Liver (tissue), 3 donors: ENCODE data around the gene CSTPP1.

ENCODE experiments used
- GABPA ChIP-seq, 2 donors: IDR thresholded peaks in 1 of 2; conservative IDR thresholded peaks in 1 of 2; 2 replicates each; pipeline ENCODE4 v1.6.1; 2016; ENCODE audit warnings: antibody characterized with exemption in 2 of 2, mild to moderate bottlenecking in 1 of 2, moderate library complexity in 1 of 2
- RAD21 ChIP-seq, 2 donors: IDR thresholded peaks; 2 replicates each; pipeline ENCODE4 v1.6.1; 2016; ENCODE audit warnings: antibody characterized with exemption in 2 of 2, mild to moderate bottlenecking in 2 of 2
- RXRA ChIP-seq, 2 donors: IDR thresholded peaks; 2 replicates each; pipeline ENCODE4 v1.6.1; 2017 to 2018; ENCODE audit warnings: antibody characterized with exemption in 2 of 2, mild to moderate bottlenecking in 1 of 2
- SP1 ChIP-seq: IDR thresholded peaks from 2 replicates; pipeline ENCODE4 v1.6.1; 2018; ENCODE audit warnings: antibody characterized with exemption, mild to moderate bottlenecking
- TAF1 ChIP-seq: conservative IDR thresholded peaks from 2 replicates; pipeline ENCODE4 v1.6.1; 2016; ENCODE audit warnings: antibody characterized with exemption, mild to moderate bottlenecking
- YY1 ChIP-seq: IDR thresholded peaks from 2 replicates; pipeline ENCODE4 v1.6.1; 2016; ENCODE audit warnings: antibody characterized with exemption, mild to moderate bottlenecking
- TF ChIP-seq, protein P1 (sequence below): fragments of 150-350 bp; IDR thresholded peaks from 2 replicates; pipeline ENCODE4 v1.5.1; 2017; ENCODE audit warnings: improper control_type of control experiment, low read depth, low read length; ENCODE audit not compliant: missing input control
- TF ChIP-seq, protein P2 (sequence below): IDR thresholded peaks from 2 replicates; pipeline ENCODE4 v1.6.1; 2016; ENCODE audit warnings: antibody characterized with exemption
- TF ChIP-seq, protein P3 (sequence below): IDR thresholded peaks from 2 replicates; pipeline ENCODE4 v1.6.1; 2016; ENCODE audit warnings: antibody characterized with exemption, mild to moderate bottlenecking
- TF ChIP-seq, protein P4 (sequence below): IDR thresholded peaks from 2 replicates; pipeline ENCODE4 v1.6.1; 2016; ENCODE audit warnings: antibody characterized with exemption
- donor health status: healthy.
- donor health status: healthy.

DNA sequence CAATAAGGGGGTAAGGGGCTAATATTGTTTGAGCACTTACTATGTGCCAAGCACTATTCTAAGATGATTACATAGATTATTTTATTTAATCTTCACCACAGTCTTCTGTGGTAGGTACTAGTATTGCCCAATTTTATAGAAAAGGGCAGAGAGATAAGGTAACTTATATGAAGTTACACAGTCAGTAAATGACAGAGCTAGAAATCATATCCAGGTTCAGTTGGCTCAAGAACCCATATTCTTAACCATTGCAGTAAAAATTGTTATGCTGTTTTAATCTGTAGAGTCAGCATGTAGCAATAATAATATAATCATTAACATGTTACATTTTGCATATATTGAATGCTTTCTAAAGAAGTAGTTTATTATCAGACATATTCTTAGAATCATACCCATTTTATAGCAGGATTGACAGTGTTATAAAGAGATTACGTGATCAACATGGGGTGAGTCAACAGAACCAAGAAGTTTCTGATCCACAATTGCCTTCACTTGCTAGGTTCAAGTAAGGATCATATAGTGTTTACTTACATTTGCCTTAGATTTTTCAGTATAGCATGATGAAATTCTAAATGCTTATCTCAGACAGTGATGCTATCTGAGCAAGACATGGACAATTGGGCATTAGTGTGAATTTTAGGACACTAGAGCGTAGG lies 46.4 kb downstream of the CSTPP1 start:
- TF ChIP-seq GABPA (IDR thresholded peaks at IDR 0.05 in 1 of 2, conservative IDR thresholded peaks at IDR 0.05 in 1 of 2), result no peak
- TF ChIP-seq, protein P1, sequence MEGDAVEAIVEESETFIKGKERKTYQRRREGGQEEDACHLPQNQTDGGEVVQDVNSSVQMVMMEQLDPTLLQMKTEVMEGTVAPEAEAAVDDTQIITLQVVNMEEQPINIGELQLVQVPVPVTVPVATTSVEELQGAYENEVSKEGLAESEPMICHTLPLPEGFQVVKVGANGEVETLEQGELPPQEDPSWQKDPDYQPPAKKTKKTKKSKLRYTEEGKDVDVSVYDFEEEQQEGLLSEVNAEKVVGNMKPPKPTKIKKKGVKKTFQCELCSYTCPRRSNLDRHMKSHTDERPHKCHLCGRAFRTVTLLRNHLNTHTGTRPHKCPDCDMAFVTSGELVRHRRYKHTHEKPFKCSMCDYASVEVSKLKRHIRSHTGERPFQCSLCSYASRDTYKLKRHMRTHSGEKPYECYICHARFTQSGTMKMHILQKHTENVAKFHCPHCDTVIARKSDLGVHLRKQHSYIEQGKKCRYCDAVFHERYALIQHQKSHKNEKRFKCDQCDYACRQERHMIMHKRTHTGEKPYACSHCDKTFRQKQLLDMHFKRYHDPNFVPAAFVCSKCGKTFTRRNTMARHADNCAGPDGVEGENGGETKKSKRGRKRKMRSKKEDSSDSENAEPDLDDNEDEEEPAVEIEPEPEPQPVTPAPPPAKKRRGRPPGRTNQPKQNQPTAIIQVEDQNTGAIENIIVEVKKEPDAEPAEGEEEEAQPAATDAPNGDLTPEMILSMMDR, result no peak
- TF ChIP-seq, protein P2, sequence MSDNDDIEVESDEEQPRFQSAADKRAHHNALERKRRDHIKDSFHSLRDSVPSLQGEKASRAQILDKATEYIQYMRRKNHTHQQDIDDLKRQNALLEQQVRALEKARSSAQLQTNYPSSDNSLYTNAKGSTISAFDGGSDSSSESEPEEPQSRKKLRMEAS, result no peak
- TF ChIP-seq, protein P3, sequence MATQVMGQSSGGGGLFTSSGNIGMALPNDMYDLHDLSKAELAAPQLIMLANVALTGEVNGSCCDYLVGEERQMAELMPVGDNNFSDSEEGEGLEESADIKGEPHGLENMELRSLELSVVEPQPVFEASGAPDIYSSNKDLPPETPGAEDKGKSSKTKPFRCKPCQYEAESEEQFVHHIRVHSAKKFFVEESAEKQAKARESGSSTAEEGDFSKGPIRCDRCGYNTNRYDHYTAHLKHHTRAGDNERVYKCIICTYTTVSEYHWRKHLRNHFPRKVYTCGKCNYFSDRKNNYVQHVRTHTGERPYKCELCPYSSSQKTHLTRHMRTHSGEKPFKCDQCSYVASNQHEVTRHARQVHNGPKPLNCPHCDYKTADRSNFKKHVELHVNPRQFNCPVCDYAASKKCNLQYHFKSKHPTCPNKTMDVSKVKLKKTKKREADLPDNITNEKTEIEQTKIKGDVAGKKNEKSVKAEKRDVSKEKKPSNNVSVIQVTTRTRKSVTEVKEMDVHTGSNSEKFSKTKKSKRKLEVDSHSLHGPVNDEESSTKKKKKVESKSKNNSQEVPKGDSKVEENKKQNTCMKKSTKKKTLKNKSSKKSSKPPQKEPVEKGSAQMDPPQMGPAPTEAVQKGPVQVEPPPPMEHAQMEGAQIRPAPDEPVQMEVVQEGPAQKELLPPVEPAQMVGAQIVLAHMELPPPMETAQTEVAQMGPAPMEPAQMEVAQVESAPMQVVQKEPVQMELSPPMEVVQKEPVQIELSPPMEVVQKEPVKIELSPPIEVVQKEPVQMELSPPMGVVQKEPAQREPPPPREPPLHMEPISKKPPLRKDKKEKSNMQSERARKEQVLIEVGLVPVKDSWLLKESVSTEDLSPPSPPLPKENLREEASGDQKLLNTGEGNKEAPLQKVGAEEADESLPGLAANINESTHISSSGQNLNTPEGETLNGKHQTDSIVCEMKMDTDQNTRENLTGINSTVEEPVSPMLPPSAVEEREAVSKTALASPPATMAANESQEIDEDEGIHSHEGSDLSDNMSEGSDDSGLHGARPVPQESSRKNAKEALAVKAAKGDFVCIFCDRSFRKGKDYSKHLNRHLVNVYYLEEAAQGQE, result no peak
- TF ChIP-seq SP1, result no peak
- TF ChIP-seq RXRA (IDR thresholded peaks at IDR 0.05), result no peak
- no peak for TF ChIP-seq TAF1
- TF ChIP-seq YY1, result no peak
- no peak for TF ChIP-seq RAD21 (IDR thresholded peaks at IDR 0.05)
- TF ChIP-seq, protein P4, sequence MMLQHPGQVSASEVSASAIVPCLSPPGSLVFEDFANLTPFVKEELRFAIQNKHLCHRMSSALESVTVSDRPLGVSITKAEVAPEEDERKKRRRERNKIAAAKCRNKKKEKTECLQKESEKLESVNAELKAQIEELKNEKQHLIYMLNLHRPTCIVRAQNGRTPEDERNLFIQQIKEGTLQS, result no peak
